ENCODE measurements around the gene CEACAM7. TPM values are rescaled to one million over a fixed set of nuclear protein-coding genes. Genes with fewer than 3 reads are reported as not detected.

Gene CEACAM7
- total RNA-seq, 1 donor from 2014 or later: 0.16 TPM

DNA sequence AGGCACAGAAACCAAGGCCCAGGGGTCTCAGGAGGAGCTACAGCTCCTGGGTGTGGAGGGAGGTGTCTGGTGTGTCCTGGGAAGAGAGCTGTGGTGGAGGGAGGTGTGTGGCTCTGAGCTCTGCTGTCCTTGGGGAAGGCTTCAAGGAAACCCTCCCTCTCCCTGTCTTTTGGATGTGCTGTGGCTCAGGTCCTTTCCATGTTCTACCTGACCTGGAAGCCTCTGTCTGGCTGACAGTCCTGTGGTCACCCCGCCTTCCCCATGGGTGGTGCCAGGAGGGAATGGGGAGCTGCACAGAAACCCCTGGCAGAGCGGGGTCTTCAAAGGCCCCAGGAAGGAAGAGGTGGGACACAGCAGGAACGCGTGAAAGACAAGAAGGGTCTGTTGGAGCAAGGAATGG lies 617 bp upstream of the CEACAM7 start:
- intact Hi-C loops (cut with micrococcal nuclease): no loop called here

DNA sequence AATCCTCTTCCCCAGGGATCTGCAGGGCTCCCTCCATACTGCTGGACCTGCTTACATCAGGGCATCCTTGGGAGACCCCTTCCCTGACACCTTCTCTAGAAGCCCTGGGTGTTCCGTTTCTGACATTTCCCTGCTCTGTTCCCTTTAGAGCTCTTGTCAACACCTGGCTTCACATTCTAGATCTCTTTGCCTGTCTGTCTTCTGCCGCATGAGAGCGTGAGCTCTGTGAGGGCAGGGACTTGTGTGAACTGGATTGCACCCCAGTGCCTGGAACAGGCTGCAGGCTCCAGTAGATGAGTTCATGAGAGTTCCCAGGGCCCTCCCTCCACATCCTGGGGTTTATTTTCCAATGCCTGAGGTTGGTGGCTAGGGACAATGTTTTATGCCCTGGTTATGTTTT lies 651 bp downstream of the CEACAM7 start:
- TF ChIP-seq, protein P1, sequence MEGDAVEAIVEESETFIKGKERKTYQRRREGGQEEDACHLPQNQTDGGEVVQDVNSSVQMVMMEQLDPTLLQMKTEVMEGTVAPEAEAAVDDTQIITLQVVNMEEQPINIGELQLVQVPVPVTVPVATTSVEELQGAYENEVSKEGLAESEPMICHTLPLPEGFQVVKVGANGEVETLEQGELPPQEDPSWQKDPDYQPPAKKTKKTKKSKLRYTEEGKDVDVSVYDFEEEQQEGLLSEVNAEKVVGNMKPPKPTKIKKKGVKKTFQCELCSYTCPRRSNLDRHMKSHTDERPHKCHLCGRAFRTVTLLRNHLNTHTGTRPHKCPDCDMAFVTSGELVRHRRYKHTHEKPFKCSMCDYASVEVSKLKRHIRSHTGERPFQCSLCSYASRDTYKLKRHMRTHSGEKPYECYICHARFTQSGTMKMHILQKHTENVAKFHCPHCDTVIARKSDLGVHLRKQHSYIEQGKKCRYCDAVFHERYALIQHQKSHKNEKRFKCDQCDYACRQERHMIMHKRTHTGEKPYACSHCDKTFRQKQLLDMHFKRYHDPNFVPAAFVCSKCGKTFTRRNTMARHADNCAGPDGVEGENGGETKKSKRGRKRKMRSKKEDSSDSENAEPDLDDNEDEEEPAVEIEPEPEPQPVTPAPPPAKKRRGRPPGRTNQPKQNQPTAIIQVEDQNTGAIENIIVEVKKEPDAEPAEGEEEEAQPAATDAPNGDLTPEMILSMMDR (IDR thresholded peaks at IDR 0.05; ENCODE audit: borderline replicate concordance): no peak
- no peaks in the 10 kb centered on the region for H3K36me3 ChIP-seq
- peaks cover 10% of the 10 kb centered on the region for H3K9me3 ChIP-seq (replicated peaks)
- H3K27ac ChIP-seq (replicated peaks): no peak overlapping the region
- no peaks in the 10 kb centered on the region for H3K4me1 ChIP-seq
- intact Hi-C loops (cut with micrococcal nuclease): no loop called here
- H3K27me3 ChIP-seq (ENCODE audit: low read depth): peaks cover 96% of the 10 kb centered on the region
- no peak overlapping the region for H3K4me3 ChIP-seq
- no peak for DNase-seq

More for the DNA sequence above, 617 bp upstream of the CEACAM7 start:
- Histone ChIP-seq H3K4me1 (no peaks in the 10 kb centered on the region), H3K27me3 (ENCODE audit: low read depth) (peaks cover 90% of the 10 kb centered on the region), H3K27ac (replicated peaks) (no peak overlapping the region), H3K36me3 (no peaks in the 10 kb centered on the region), H3K9me3 (replicated peaks) (peaks cover 23% of the 10 kb centered on the region), H3K4me3 (no peak overlapping the region)
- TF ChIP-seq, protein P1 (IDR thresholded peaks at IDR 0.05; ENCODE audit: borderline replicate concordance): no peak
- DNase-seq: no peak

DNA sequence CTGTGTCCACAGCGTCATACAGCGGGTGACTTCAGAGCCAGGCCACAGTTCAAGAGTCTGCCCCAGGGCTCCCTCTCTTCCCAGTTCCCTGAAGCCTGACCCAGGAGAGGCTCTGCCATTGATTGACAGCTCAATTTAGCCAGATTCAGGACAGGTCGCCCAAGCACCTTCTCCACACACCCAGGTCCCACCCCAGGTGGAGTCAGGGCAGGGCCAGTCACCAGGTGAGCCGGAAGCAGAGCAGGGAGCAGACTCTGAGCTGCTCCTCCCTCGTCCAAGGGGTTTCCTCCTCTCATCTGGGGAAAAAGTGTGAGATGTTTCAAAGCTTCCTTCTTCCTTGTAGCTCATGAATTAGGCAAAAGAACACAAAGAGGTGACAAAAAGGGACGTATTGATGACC lies 5.6 kb downstream of the CEACAM7 start:
- no peaks in the 10 kb centered on the region for H3K4me1 ChIP-seq
- no peaks in the 10 kb centered on the region for H3K36me3 ChIP-seq
- no peak overlapping the region for H3K27ac ChIP-seq (replicated peaks)
- peaks cover 96% of the 10 kb centered on the region for H3K27me3 ChIP-seq (ENCODE audit: low read depth)
- no peak for DNase-seq
- intact Hi-C loops (cut with micrococcal nuclease): no loop called here
- H3K4me3 ChIP-seq: no peak overlapping the region
- no peaks in the 10 kb centered on the region for H3K9me3 ChIP-seq (replicated peaks)
- TF ChIP-seq, protein P1 (IDR thresholded peaks at IDR 0.05; ENCODE audit: borderline replicate concordance): no peak

DNA sequence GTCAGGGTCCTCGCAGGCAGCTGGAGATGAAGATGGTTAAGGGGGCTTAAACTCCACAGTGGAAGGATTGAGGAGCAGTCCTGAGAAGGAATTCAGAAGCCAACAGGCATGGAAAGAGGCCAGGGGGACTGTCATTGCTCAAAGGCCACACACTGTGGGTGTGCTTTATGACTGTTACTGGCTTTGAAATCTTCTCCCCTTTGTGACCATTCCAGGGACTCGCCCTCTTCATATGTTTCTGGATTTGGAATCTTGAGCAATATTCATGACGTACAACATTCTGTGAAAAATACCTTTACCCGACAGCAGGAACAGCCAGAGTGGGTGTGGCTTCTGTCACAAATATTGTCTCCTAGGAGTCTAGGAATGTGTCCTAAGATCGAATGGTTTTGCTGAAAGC lies 16.6 kb downstream of the CEACAM7 start:
- TF ChIP-seq, protein P1 (IDR thresholded peaks at IDR 0.05; ENCODE audit: borderline replicate concordance): no peak
- DNase-seq: no peak
- Histone ChIP-seq H3K4me1 (no peaks in the 10 kb centered on the region), H3K27ac (replicated peaks) (no peak overlapping the region), H3K36me3 (no peaks in the 10 kb centered on the region), H3K4me3 (no peak overlapping the region), H3K27me3 (ENCODE audit: low read depth) (peaks cover 80% of the 10 kb centered on the region), H3K9me3 (replicated peaks) (peaks cover 7% of the 10 kb centered on the region)
- intact Hi-C loops (cut with micrococcal nuclease): no loop called here

DNA sequence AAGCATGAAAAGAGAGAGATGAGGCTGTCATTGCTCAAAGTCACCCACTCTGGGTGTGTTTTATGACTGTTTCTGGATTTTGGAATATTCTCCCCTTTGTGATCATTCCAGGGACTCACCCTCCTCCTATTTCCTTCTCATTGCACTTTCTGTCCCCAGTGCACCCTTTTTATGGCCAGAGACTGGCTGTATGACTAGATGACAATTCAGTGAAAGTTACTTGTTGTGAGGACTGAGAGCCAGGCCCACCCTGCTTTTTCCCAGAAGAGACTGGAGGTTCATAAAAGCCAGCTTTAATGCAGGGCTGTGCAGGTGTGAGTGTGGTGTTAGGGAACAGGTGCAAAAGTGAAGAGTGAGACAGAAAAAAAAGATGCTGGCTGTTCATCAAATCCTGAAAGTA lies 17.3 kb downstream of the CEACAM7 start:
- H3K27me3 ChIP-seq (ENCODE audit: low read depth): peaks cover 73% of the 10 kb centered on the region
- intact Hi-C loops (cut with micrococcal nuclease): no loop called here

More for the DNA sequence above, 17.3 kb downstream of the CEACAM7 start:
- H3K9me3 ChIP-seq (replicated peaks): peaks cover 14% of the 10 kb centered on the region
- no peak overlapping the region for H3K4me3 ChIP-seq
- no peaks in the 10 kb centered on the region for H3K36me3 ChIP-seq
- no peaks in the 10 kb centered on the region for H3K4me1 ChIP-seq
- H3K27ac ChIP-seq (replicated peaks): no peak overlapping the region
- TF ChIP-seq, protein P1 (IDR thresholded peaks at IDR 0.05; ENCODE audit: borderline replicate concordance): no peak
- DNase-seq: no peak

All from left ventricle myocardium inferior (tissue), 1 donor.